Kidney (tissue), 14 donors: Measurements from ENCODE around the gene TIFAB. TPM values are rescaled to one million over a fixed set of nuclear protein-coding genes. Genes with fewer than 3 reads are reported as not detected.

Experiments
- DNase-seq, 5 donors: peaks; one replicate each; pipeline ENCODE4 v3.0.0-alpha.2; 2013 to 2020
- FAIRE-seq: peaks from 2 replicates; lab custom pipeline; 2012; peaks lifted over from hg19 to GRCh38; lab: Jason Lieb, UNC
- H3K27ac ChIP-seq, 2 donors: one replicate each; pipeline ENCODE4 v1.7.0; 2013; ENCODE audit warnings: low read depth in 2 of 2, low read length in 2 of 2, inconsistent platforms in 1 of 2
- H3K27me3 ChIP-seq: one replicate; pipeline ENCODE4 v1.7.1; 2013; ENCODE audit warnings: low read length, inconsistent platforms; ENCODE audit not compliant: control insufficient read depth, insufficient read depth
- H3K36me3 ChIP-seq, 3 donors: one replicate each; pipeline versions ENCODE4 v1.7.0 to v1.7.1; 2013; ENCODE audit warnings: low read length in 3 of 3, control low read depth in 1 of 3, inconsistent platforms in 1 of 3; ENCODE audit not compliant: insufficient read depth in 3 of 3, control insufficient read depth in 2 of 3
- H3K4me1 ChIP-seq, 3 donors: one replicate each; pipeline versions ENCODE4 v1.7.0 to v1.7.1; 2013; ENCODE audit warnings: low read length in 3 of 3, inconsistent platforms in 1 of 3, low read depth in 1 of 3; ENCODE audit not compliant: control insufficient read depth in 2 of 3, insufficient read depth in 2 of 3
- H3K4me3 ChIP-seq, 3 donors: one replicate each; pipeline versions ENCODE4 v1.7.0 to v1.8.1; 2013; ENCODE audit warnings: low read length in 3 of 3, control low read depth in 1 of 3, inconsistent platforms in 1 of 3
- H3K9ac ChIP-seq, 3 donors: one replicate each; pipeline versions ENCODE4 v1.7.0 to v1.7.1; 2013; ENCODE audit warnings: low read length in 3 of 3, control low read depth in 1 of 3, inconsistent platforms in 1 of 3
- H3K9me3 ChIP-seq, 3 donors: one replicate each; pipeline versions ENCODE4 v1.7.0 to v1.7.1; 2013; ENCODE audit warnings: low read length in 3 of 3, control low read depth in 1 of 3, inconsistent platforms in 1 of 3; ENCODE audit not compliant: control insufficient read depth in 2 of 3, insufficient read depth in 1 of 3
- intact Hi-C: fragments of 100-400 bp; cut with DNase I; formaldehyde crosslinking; loops from one replicate; pipeline ENCODE4 v1.11.1; 2022
- polyA plus RNA-seq: library from polyadenylated mRNA; stranded (reverse); fragments of 350-450 nt; fragmentation: Illumina TruSeq; extraction: RNeasy Lipid Tissue Mini Kit (QIAGEN cat#74804); gene quantifications from one replicate; pipeline ENCODE4 v1.2.3, GENCODE V29; 2014; ENCODE audit warnings: low read depth, low replicate concordance; ENCODE audit not compliant: insufficient read depth
- total RNA-seq: library from RNA; stranded (reverse); fragmentation: NEBNext Ultra II Directional; extraction: Animal tissue kit (Norgen Biotek cat#: 25700); gene quantifications from one replicate; pipeline ENCODE4 v1.2.1, GENCODE V29; 2021
- TF ChIP-seq, protein P1 (sequence below): IDR thresholded peaks from 3 replicates; pipeline ENCODE4 v1.5.1; 2012; ENCODE audit warnings: mild to moderate bottlenecking, moderate library complexity, borderline replicate concordance; ENCODE audit not compliant: insufficient read depth; ENCODE audit errors: extremely low read depth
- donor health status: control.
- donor health status: control.
- donor health status: control.
- donor health status: control.
- donor health status: control.
- donor health status: DM: yes; HTN: yes; CAD: no.
- donor health status: Normal renal cell carcinoma (clear cell type).

Gene TIFAB
- total and polyA plus RNA-seq, 2 donors from 2014 or later, result 0.13 TPM; not detected in 1

GRCh38 chr5:135460246-135461033, 8.3 kb upstream of the TIFAB start:
- TF ChIP-seq, protein P1, sequence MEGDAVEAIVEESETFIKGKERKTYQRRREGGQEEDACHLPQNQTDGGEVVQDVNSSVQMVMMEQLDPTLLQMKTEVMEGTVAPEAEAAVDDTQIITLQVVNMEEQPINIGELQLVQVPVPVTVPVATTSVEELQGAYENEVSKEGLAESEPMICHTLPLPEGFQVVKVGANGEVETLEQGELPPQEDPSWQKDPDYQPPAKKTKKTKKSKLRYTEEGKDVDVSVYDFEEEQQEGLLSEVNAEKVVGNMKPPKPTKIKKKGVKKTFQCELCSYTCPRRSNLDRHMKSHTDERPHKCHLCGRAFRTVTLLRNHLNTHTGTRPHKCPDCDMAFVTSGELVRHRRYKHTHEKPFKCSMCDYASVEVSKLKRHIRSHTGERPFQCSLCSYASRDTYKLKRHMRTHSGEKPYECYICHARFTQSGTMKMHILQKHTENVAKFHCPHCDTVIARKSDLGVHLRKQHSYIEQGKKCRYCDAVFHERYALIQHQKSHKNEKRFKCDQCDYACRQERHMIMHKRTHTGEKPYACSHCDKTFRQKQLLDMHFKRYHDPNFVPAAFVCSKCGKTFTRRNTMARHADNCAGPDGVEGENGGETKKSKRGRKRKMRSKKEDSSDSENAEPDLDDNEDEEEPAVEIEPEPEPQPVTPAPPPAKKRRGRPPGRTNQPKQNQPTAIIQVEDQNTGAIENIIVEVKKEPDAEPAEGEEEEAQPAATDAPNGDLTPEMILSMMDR, result no peak
- intact Hi-C loops, result loop anchor here (10.0 kb wide), 1 partner anchor 94 kb away; no protein-coding TSS in a partner anchor
- no peaks in the 10 kb centered on the region for H3K36me3 ChIP-seq
- FAIRE-seq (no peak), DNase-seq (peak in 1 of 5 donors; percentile 35)
- H3K4me1 ChIP-seq, result no peaks in the 10 kb centered on the region
- H3K4me3 ChIP-seq, result no peak overlapping the region
- H3K27ac ChIP-seq, result no peak overlapping the region
- peaks cover 6% of the 10 kb centered on the region for H3K27me3 ChIP-seq
- no peaks in the 10 kb centered on the region for H3K9me3 ChIP-seq
- no peak overlapping the region for H3K9ac ChIP-seq

GRCh38 chr5:135458921-135459331, 6.8 kb upstream of the TIFAB start:
- FAIRE-seq, result no peak
- Histone ChIP-seq H3K27me3 (peaks cover 3% of the 10 kb centered on the region), H3K9me3 (no peaks in the 10 kb centered on the region), H3K9ac (no peak overlapping the region), H3K36me3 (no peaks in the 10 kb centered on the region), H3K27ac (no peak overlapping the region), H3K4me1 (no peaks in the 10 kb centered on the region), H3K4me3 (no peak overlapping the region)
- DNase-seq, result peak in 2 of 5 donors; percentile 24 to 80
- intact Hi-C loops, result no loop called here
- TF ChIP-seq, protein P1, result no peak

DNA sequence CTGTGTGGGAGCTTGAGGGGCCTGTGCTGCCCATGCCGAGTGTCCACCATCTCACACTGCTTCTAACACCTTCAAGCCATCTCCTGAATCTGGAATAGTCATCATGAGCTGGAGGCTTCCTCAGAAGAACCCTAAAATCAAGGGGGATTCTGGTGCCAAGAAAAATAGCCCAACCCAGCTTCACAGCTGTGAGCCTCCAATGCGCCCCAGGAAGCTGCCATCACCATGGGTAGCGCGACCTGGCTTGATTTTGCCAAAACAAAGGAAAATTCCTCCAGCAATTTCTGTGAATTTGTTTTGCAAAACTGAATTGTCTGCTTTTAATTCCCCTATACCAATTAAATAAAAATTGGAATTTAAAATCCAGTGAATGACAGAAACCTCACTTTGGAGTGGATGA, 6.2 kb upstream of the TIFAB start:
- FAIRE-seq (no peak), DNase-seq (peak in 1 of 5 donors; percentile 4)
- H3K9ac ChIP-seq, result no peak overlapping the region
- intact Hi-C loops, result no loop called here
- H3K9me3 ChIP-seq, result no peaks in the 10 kb centered on the region
- no peaks in the 10 kb centered on the region for H3K27me3 ChIP-seq
- no peak overlapping the region for H3K4me3 ChIP-seq
- H3K36me3 ChIP-seq, result no peaks in the 10 kb centered on the region
- no peak overlapping the region for H3K27ac ChIP-seq
- no peaks in the 10 kb centered on the region for H3K4me1 ChIP-seq
- TF ChIP-seq, protein P1, result no peak
